SK-N-SH treated with all-trans-retinoic acid at 6 μM for 48 hours (cell line): ENCODE results near the gene RNU6-7.

Source experiments
- ATAC-seq: fragments of 200-7000 bp; cut with Tn5 transposase; 3 replicates; pipeline ENCODE4 v1.9.1; 2020; ENCODE audit warnings: mild to moderate bottlenecking, moderate library complexity
- ARNTL ChIP-seq: fragments of 450-650 bp; formaldehyde crosslinking; IDR thresholded peaks from 2 replicates; pipeline ENCODE4 v1.5.0; 2020; ENCODE audit warnings: low read depth, mild to moderate bottlenecking, moderate library complexity, borderline replicate concordance
- CSDC2 ChIP-seq: fragments of 250-450 bp; sonication (Bioruptor Pico); IDR thresholded peaks from 2 replicates; pipeline ENCODE4 v1.5.0; 2020; ENCODE audit warnings: mild to moderate bottlenecking, moderate library complexity
- ESRRG ChIP-seq: fragments of 250-450 bp; sonication (Bioruptor Pico); IDR thresholded peaks from 2 replicates; pipeline ENCODE4 v1.6.1; 2021; ENCODE audit warnings: mild to moderate bottlenecking
- GLIS3 ChIP-seq: fragments of 250-450 bp; sonication (Bioruptor Pico); IDR thresholded peaks from 2 replicates; pipeline ENCODE4 v1.5.0; 2020; ENCODE audit warnings: mild to moderate bottlenecking, moderate library complexity
- ISL1 ChIP-seq: fragments of 250-450 bp; sonication (Bioruptor Pico); IDR thresholded peaks from 2 replicates; pipeline ENCODE4 v2.1.2; 2022; ENCODE audit warnings: mild to moderate bottlenecking, moderate library complexity
- OSR1 ChIP-seq: fragments of 250-450 bp; sonication (Bioruptor Pico); IDR thresholded peaks from 2 replicates; pipeline ENCODE4 v1.8.0; 2022; ENCODE audit warnings: moderate library complexity, mild to moderate bottlenecking, inconsistent platforms
- PPARA ChIP-seq: fragments of 250-450 bp; sonication (Bioruptor Pico); IDR thresholded peaks from 2 replicates; pipeline ENCODE4 v1.5.0; 2020; ENCODE audit warnings: mild to moderate bottlenecking, borderline replicate concordance
- RARB ChIP-seq: fragments of 250-450 bp; sonication (Bioruptor Pico); IDR thresholded peaks from 2 replicates; pipeline ENCODE4 v1.8.0; 2021; ENCODE audit warnings: mild to moderate bottlenecking, moderate library complexity
- SNAI2 ChIP-seq: fragments of 250-450 bp; sonication (Bioruptor Pico); IDR thresholded peaks from 2 replicates; pipeline ENCODE4 v1.5.0; 2020; ENCODE audit warnings: mild to moderate bottlenecking, moderate library complexity
- TCF4 ChIP-seq: fragments of 250-450 bp; sonication (Bioruptor Pico); IDR thresholded peaks from 2 replicates; pipeline ENCODE4 v1.8.0; 2021; ENCODE audit warnings: mild to moderate bottlenecking, moderate library complexity, borderline replicate concordance
- ZFP3 ChIP-seq: fragments of 250-450 bp; sonication (Bioruptor Pico); IDR thresholded peaks from 2 replicates; pipeline ENCODE4 v1.5.0; 2020; ENCODE audit warnings: mild to moderate bottlenecking, moderate library complexity
- ZFP30 ChIP-seq: fragments of 450-650 bp; formaldehyde crosslinking; IDR thresholded peaks from 2 replicates; pipeline ENCODE4 v1.5.0; 2022; ENCODE audit warnings: mild to moderate bottlenecking, moderate library complexity
- ZNF565 ChIP-seq: fragments of 450-650 bp; formaldehyde crosslinking; conservative IDR thresholded peaks from 2 replicates; pipeline ENCODE4 v1.5.0; 2020; ENCODE audit warnings: low read depth, mild to moderate bottlenecking, moderate library complexity
- ZNF70 ChIP-seq: fragments of 450-650 bp; formaldehyde crosslinking; IDR thresholded peaks from 2 replicates; pipeline ENCODE4 v1.5.0; 2020; ENCODE audit warnings: mild to moderate bottlenecking, moderate library complexity
- ZNF8 ChIP-seq: fragments of 450-650 bp; formaldehyde crosslinking; IDR thresholded peaks from 2 replicates; pipeline ENCODE4 v1.5.0; 2020; ENCODE audit warnings: mild to moderate bottlenecking, moderate library complexity
- TF ChIP-seq, protein P1 (sequence below): fragments of 250-450 bp; sonication (Bioruptor Pico); IDR thresholded peaks from 2 replicates; pipeline ENCODE4 v1.5.1; 2020; ENCODE audit warnings: low read depth, mild to moderate bottlenecking, moderate library complexity
- TF ChIP-seq, protein P2 (sequence below): fragments of 250-450 bp; sonication (Bioruptor Pico); IDR thresholded peaks from 2 replicates; pipeline ENCODE4 v1.8.0; 2020; ENCODE audit warnings: mild to moderate bottlenecking, moderate library complexity, borderline replicate concordance
- TF ChIP-seq, protein P3 (sequence below): fragments of 250-450 bp; sonication (Bioruptor Pico); IDR thresholded peaks from 2 replicates; pipeline ENCODE4 v1.5.1; 2021; ENCODE audit warnings: mild to moderate bottlenecking, moderate library complexity
- TF ChIP-seq, protein P4 (sequence below): fragments of 250-450 bp; sonication (Bioruptor Pico); IDR thresholded peaks from 2 replicates; pipeline ENCODE4 v1.5.0; 2020; ENCODE audit warnings: mild to moderate bottlenecking, moderate library complexity

RNU6-7 gene

DNA sequence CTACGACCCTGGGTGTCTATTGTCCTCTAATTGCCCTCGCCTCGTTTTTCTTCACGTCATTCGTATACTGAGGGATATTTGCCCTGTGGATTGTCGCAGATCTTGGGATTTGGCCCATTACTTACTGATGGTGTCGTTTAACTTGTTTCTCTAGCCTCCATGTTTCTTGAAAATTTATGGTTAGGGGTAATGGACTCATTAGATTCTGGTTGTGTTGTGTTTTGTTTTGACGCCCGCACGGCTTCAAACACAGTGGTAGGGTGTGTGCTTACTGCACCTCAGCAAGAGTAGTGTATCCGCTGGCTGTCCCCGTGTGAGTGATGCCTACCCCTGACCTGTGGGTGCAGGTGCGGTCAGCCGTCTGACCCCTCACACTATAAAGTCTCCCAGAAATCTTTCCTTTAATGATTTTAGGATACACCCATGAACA, 2.1 kb downstream of the RNU6-7 start (continued):
- TF ChIP-seq, protein P1, sequence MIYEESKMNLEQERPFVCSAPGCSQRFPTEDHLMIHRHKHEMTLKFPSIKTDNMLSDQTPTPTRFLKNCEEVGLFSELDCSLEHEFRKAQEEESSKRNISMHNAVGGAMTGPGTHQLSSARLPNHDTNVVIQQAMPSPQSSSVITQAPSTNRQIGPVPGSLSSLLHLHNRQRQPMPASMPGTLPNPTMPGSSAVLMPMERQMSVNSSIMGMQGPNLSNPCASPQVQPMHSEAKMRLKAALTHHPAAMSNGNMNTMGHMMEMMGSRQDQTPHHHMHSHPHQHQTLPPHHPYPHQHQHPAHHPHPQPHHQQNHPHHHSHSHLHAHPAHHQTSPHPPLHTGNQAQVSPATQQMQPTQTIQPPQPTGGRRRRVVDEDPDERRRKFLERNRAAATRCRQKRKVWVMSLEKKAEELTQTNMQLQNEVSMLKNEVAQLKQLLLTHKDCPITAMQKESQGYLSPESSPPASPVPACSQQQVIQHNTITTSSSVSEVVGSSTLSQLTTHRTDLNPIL (CRISPR knock-in tag), result no peak
- TF ChIP-seq ZNF8 (CRISPR knock-in tag), result no peak

DNA sequence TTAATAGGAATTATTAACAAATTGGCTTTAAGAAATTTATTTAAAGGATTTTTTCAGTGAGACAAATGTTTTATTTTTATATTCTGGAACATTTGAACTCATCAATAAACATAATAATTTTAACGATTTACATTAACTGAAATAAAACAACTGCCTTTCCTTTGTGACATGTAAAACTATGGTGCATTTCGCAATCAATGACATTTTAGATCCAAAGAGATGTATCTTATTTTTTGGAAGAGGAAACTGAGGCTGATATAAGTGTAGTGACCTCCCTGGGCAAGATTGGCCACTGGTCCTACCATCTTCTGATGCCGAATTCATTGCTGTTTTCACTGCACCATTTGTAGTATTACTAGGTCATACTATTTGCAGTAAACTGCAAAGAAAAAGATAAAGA, 3.7 kb downstream of the RNU6-7 start:
- TF ChIP-seq ZNF8 (CRISPR knock-in tag) (no peak), RARB (CRISPR knock-in tag) (no peak), ZFP30 (CRISPR knock-in tag) (no peak), OSR1 (CRISPR knock-in tag) (no peak), CSDC2 (CRISPR knock-in tag) (no peak)
- TF ChIP-seq, protein P2, sequence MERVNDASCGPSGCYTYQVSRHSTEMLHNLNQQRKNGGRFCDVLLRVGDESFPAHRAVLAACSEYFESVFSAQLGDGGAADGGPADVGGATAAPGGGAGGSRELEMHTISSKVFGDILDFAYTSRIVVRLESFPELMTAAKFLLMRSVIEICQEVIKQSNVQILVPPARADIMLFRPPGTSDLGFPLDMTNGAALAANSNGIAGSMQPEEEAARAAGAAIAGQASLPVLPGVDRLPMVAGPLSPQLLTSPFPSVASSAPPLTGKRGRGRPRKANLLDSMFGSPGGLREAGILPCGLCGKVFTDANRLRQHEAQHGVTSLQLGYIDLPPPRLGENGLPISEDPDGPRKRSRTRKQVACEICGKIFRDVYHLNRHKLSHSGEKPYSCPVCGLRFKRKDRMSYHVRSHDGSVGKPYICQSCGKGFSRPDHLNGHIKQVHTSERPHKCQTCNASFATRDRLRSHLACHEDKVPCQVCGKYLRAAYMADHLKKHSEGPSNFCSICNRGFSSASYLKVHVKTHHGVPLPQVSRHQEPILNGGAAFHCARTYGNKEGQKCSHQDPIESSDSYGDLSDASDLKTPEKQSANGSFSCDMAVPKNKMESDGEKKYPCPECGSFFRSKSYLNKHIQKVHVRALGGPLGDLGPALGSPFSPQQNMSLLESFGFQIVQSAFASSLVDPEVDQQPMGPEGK, result no peak
- TF ChIP-seq, protein P3, sequence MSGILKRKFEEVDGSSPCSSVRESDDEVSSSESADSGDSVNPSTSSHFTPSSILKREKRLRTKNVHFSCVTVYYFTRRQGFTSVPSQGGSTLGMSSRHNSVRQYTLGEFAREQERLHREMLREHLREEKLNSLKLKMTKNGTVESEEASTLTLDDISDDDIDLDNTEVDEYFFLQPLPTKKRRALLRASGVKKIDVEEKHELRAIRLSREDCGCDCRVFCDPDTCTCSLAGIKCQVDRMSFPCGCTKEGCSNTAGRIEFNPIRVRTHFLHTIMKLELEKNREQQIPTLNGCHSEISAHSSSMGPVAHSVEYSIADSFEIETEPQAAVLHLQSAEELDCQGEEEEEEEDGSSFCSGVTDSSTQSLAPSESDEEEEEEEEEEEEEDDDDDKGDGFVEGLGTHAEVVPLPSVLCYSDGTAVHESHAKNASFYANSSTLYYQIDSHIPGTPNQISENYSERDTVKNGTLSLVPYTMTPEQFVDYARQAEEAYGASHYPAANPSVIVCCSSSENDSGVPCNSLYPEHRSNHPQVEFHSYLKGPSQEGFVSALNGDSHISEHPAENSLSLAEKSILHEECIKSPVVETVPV, result no peak
- ATAC-seq, result no peak

DNA sequence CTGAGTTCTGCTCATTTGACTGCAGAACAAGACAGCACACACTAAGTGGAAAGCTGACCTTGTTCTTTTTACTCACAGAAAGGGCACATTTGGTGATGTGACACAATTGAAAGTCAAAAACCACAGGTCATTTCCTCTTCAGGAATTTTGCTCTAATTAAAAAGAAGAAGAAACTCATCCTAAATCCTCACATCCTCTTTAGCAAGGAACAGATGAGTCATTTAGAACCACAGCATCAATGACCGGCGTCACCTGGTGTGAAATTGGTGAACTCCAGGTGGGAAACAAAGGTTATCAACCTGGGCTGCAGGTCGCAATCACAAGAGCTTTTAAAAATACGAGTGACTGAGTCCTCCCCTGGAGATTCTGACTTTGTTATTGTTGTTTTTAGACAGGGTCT, 4.1 kb downstream of the RNU6-7 start:
- no peak for TF ChIP-seq CSDC2 (CRISPR knock-in tag)
- TF ChIP-seq TCF4, result no peak
- no peak for TF ChIP-seq SNAI2 (CRISPR knock-in tag)
- TF ChIP-seq, protein P1 (CRISPR knock-in tag), result no peak
- no peak for TF ChIP-seq PPARA (CRISPR knock-in tag)
- no peak for TF ChIP-seq ZFP3 (CRISPR knock-in tag)
- ATAC-seq, result no peak

DNA sequence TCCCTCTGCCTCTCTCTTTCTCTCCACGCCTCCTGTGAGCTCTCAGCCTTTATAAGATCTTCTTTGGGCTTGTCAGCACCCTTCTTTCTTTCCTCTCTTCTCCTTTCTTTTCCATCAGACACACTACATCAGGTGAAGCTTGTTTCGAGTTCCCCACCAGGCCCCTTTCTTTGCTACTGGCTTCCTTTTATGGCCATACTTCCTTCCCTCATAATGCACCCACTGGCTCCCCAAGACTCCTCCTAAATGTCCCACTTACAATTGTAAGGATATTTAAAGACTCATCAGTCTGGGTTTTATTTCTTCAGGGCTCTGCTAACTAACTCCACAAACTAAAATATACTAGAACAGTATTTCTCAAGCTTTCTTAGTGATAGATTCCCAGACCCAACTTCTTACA, 4.7 kb downstream of the RNU6-7 start:
- no peak for TF ChIP-seq SNAI2 (CRISPR knock-in tag)
- TF ChIP-seq ZNF8 (CRISPR knock-in tag), result no peak
- TF ChIP-seq, protein P4, sequence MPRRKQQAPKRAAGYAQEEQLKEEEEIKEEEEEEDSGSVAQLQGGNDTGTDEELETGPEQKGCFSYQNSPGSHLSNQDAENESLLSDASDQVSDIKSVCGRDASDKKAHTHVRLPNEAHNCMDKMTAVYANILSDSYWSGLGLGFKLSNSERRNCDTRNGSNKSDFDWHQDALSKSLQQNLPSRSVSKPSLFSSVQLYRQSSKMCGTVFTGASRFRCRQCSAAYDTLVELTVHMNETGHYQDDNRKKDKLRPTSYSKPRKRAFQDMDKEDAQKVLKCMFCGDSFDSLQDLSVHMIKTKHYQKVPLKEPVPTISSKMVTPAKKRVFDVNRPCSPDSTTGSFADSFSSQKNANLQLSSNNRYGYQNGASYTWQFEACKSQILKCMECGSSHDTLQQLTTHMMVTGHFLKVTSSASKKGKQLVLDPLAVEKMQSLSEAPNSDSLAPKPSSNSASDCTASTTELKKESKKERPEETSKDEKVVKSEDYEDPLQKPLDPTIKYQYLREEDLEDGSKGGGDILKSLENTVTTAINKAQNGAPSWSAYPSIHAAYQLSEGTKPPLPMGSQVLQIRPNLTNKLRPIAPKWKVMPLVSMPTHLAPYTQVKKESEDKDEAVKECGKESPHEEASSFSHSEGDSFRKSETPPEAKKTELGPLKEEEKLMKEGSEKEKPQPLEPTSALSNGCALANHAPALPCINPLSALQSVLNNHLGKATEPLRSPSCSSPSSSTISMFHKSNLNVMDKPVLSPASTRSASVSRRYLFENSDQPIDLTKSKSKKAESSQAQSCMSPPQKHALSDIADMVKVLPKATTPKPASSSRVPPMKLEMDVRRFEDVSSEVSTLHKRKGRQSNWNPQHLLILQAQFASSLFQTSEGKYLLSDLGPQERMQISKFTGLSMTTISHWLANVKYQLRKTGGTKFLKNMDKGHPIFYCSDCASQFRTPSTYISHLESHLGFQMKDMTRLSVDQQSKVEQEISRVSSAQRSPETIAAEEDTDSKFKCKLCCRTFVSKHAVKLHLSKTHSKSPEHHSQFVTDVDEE (CRISPR knock-in tag), result no peak

DNA sequence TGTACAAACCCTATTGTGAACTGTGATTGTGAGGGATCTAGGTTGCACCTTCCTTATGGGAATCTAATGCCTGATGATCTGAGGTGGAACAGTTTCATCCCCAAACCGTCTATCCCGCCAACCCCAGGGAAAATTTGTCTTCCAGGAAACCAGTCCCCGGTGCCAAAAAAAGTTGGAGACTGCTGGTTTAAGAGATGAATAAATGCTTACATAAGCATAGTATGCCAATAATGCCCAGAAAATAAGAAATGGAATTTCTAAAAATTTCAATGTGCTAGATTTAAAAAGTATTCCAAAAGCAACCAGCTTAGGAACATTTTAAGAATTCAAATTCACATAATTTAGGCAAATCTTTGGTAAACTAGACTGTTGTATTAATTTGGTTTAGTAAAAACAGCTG, 6.6 kb downstream of the RNU6-7 start:
- TF ChIP-seq ESRRG (CRISPR knock-in tag) (no peak), GLIS3 (CRISPR knock-in tag) (no peak), OSR1 (CRISPR knock-in tag) (no peak), ZNF565 (no peak), ZFP30 (CRISPR knock-in tag) (no peak), ZNF8 (CRISPR knock-in tag) (no peak), ZNF70 (CRISPR knock-in tag) (no peak), ISL1 (CRISPR knock-in tag) (no peak), ARNTL (CRISPR knock-in tag) (no peak)
- TF ChIP-seq, protein P2, result no peak
- TF ChIP-seq, protein P4 (CRISPR knock-in tag), result no peak
- ATAC-seq, result no peak

More for the DNA sequence above, 4.7 kb downstream of the RNU6-7 start:
- no peak for ATAC-seq
